ENCODE data around the gene C9orf85.

C9orf85 gene

GRCh38 chr9:71904076-71904475 is 7.4 kb upstream of the C9orf85 start:
- DNase-seq (ENCODE audit: low spot score) = no peak

- DNase-seq (ENCODE audit: low spot score) = no peak
Measured at GRCh38 chr9:71908825-71909224, 2.6 kb upstream of the C9orf85 start.

GRCh38 chr9:71909887-71910649 is 1.4 kb upstream of the C9orf85 start:
- no peak for DNase-seq (ENCODE audit: low spot score)

- no peak for DNase-seq (ENCODE audit: low spot score)
Measured at GRCh38 chr9:71910650-71911060, 784 bp upstream of the C9orf85 start.

GRCh38 chr9:71911908-71912335 is 483 bp downstream of the C9orf85 start:
- no peak for DNase-seq (ENCODE audit: low spot score)

GRCh38 chr9:71915495-71915894 is 4.1 kb downstream of the C9orf85 start:
- no peak for DNase-seq (ENCODE audit: low spot score)

- DNase-seq (ENCODE audit: low spot score) = no peak
Measured at GRCh38 chr9:71916834-71917534, 5.5 kb downstream of the C9orf85 start.

GRCh38 chr9:71918419-71918818 is 7.0 kb downstream of the C9orf85 start:
- DNase-seq (ENCODE audit: low spot score) = no peak

GRCh38 chr9:71920456-71921189 is 9.2 kb downstream of the C9orf85 start:
- no peak for DNase-seq (ENCODE audit: low spot score)

GRCh38 chr9:71921190-71921814 is 9.9 kb downstream of the C9orf85 start:
- no peak for DNase-seq (ENCODE audit: low spot score)

- DNase-seq (ENCODE audit: low spot score) = no peak
Measured at GRCh38 chr9:71924576-71924975, 13.1 kb downstream of the C9orf85 start.

- no peak for DNase-seq (ENCODE audit: low spot score)
Measured at GRCh38 chr9:71925834-71926233, 14.4 kb downstream of the C9orf85 start.

- DNase-seq (ENCODE audit: low spot score) = no peak
Measured at GRCh38 chr9:71928376-71928775, 16.9 kb downstream of the C9orf85 start.

- no peak for DNase-seq (ENCODE audit: low spot score)
Measured at GRCh38 chr9:71928806-71929205, 17.4 kb downstream of the C9orf85 start.

GRCh38 chr9:71929223-71929622 is 17.8 kb downstream of the C9orf85 start:
- no peak for DNase-seq (ENCODE audit: low spot score)

GRCh38 chr9:71929791-71930440 is 18.5 kb downstream of the C9orf85 start:
- no peak for DNase-seq (ENCODE audit: low spot score)

- no peak for DNase-seq (ENCODE audit: low spot score)
Measured at GRCh38 chr9:71931166-71931565, 19.7 kb downstream of the C9orf85 start.

GRCh38 chr9:71936066-71936465 is 24.6 kb downstream of the C9orf85 start:
- no peak for DNase-seq (ENCODE audit: low spot score)

GRCh38 chr9:71937070-71937625 is 25.7 kb downstream of the C9orf85 start:
- no peak for DNase-seq (ENCODE audit: low spot score)

- no peak for DNase-seq (ENCODE audit: low spot score)
Measured at GRCh38 chr9:71937898-71938297, 26.5 kb downstream of the C9orf85 start.

- DNase-seq (ENCODE audit: low spot score) = no peak
Measured at GRCh38 chr9:71941060-71941568, 29.7 kb downstream of the C9orf85 start.

Measured in CD4-positive, alpha-beta T cell treated with Interleukin-15 for 4 hours (primary cell).